ENCODE data around the gene RXFP3.
"Not testable (repeated sequence)": the region's sequence is repeated elsewhere in the genome, so short reads cannot be mapped to it uniquely, and the experiment has no call there.

DNA sequence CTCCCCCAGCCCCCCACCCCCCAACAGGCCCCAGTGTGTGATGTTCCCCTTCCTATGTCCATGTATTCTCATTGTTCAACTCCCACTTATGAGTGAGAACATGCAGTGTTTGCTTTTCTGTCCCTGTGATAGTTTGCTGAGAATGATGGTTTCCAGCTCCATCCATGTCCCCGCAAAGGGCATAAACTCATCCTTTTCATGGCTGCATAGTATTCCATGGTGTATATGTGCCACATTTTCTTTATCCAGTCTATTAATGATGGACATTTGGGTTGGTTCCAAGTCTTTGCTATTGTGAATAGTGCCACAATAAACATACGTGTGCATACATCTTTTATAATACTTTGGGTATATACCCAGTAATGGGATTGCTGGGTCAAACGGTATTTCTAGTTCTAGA is 21.3 kb upstream of the RXFP3 start:
- TF ChIP-seq, protein P1, sequence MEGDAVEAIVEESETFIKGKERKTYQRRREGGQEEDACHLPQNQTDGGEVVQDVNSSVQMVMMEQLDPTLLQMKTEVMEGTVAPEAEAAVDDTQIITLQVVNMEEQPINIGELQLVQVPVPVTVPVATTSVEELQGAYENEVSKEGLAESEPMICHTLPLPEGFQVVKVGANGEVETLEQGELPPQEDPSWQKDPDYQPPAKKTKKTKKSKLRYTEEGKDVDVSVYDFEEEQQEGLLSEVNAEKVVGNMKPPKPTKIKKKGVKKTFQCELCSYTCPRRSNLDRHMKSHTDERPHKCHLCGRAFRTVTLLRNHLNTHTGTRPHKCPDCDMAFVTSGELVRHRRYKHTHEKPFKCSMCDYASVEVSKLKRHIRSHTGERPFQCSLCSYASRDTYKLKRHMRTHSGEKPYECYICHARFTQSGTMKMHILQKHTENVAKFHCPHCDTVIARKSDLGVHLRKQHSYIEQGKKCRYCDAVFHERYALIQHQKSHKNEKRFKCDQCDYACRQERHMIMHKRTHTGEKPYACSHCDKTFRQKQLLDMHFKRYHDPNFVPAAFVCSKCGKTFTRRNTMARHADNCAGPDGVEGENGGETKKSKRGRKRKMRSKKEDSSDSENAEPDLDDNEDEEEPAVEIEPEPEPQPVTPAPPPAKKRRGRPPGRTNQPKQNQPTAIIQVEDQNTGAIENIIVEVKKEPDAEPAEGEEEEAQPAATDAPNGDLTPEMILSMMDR (IDR thresholded peaks at IDR 0.05), result not testable (repeated sequence)
- not testable (repeated sequence) for TF ChIP-seq EZH2 (IDR thresholded peaks at IDR 0.05; ENCODE audit: borderline replicate concordance, insufficient read depth, low read depth, low read length, poor library complexity, severe bottlenecking)

Data from B cell (primary cell).